ENCODE data around the gene TBX2.

The TBX2 gene

DNA sequence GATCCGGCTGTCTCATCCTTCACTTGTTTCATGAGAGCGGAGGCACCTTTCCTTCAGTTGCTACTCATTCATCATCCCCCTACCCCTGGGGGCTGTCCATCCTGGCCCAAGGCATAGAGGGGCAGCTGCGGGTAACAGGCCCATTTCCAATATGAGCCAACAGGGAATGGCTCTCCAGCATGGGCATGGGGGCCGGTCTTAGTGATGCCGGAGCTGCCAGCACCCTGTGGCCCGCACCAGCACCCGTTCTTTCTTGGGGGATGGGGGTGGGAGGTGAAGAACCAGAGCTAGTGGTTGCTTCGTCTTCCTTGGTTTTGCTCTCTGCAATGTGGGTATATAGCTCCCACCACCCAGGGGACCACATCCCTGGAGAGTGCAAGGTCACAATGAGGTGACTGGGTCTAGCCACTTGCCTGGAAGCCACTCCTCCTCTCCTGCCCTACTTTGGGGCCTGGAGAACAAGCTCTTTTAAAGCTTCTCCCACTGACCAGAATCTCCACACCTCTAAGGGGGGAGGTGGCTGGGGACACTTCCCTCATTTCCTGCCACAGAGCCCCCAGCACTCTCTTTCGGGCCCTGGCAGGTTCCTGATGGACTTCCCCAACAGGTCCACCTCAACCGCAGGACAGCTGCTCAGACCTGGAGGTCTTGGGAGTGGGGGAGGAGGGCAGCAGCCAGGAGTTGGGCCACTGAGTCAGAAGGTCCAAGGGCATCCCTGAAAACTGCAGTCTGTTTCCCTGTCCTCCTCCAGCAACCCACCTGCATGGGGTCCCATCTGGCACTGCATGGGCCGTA, 11.9 kb upstream of the TBX2 start:
- no peak for DNase-seq (ENCODE audit: low read depth, low spot score)

DNA sequence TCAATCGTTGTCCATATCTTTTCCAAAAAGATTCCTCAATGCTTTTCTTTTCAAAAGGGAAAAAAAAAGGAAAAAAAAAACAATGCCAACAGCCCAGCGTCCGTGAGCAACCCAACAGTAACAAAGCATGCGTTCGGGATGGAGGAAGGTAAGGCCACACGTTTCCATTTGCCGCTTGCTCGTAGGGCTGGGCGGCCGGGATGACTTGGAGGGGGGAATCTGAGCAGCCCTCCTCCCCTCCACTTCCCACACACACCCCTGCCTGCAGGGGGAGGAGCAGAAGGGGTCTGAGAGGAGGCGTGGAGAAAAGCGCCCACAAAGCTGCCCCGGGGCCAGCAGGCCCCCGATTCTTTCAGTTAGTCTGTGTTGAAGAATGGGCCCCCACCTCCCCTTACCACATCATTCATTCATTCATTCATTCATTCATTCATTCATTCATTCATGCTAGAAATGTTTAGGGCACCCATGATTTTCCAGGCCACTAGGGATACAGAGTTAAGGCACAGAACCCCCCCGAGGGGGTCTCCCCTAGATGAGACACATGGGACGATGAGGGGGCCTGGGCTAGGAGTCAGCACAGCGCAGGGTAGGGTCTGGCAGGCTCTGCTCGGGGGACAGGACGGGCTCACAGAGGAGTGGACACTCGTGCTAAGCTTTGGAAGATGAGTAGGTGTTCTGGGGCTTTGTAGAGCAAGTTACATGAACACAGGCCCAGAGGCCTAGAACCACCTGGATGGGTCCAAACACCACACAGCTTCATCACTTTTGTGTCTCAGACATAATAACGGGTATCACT, 10.9 kb upstream of the TBX2 start:
- DNase-seq (ENCODE audit: low read depth, low spot score) = no peak

DNA sequence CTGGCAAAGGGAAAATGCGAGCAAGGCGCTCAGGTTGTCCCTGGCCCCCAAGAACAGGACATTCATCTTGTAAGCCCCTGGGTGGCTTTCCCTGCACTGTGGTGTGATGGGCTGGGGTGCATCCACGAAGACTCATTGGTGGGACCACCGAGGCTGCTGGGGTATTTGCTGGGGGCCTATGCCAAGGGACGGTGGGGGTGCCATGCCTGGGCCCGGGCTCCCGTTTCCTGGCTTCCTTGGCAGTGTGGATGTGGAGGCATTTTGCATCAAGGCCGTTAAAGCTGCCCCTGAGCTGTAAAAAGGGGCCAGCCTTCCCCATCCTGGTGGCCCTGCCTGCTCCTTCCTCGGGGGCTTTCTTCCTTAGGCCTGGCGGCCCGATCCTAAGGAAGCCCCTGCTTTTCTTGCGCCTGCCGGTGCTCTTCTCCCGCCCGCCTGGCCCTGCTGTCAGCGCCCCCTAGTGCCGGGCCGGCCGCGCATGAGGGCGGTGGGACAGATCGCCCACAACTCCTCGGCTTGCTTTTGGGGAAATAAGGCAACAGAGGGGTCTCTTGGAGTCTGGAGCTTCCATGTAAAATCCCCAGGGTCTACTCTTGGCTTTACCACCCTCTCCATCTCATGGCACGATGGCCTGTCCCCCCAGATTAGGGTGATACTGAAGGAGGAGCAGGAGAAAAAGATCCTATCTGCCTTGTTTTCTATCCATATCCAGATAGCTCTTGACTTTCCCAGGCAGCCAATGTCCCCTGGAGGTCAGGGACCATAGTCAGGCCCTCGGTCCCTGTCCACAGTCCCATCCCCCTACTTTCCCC, 9.8 kb upstream of the TBX2 start:
- DNase-seq (ENCODE audit: low read depth, low spot score) = no peak

DNA sequence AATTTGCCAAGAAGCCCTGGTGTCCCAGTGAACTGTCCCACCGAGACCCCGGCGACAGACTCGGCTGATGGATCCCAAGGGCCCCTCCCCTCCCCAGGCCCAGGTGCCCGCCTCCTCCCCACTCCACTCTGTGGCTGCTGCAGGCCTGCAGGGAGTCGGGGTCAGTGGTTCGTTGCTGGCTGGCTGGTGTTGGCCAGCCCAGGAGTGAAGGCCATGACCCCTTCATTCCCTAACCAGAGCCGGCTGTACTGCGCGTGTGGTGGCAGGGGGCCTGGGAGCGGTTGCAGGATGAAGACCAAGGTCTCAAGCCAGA, 9.2 kb upstream of the TBX2 start:
- DNase-seq (ENCODE audit: low read depth, low spot score) = no peak

DNA sequence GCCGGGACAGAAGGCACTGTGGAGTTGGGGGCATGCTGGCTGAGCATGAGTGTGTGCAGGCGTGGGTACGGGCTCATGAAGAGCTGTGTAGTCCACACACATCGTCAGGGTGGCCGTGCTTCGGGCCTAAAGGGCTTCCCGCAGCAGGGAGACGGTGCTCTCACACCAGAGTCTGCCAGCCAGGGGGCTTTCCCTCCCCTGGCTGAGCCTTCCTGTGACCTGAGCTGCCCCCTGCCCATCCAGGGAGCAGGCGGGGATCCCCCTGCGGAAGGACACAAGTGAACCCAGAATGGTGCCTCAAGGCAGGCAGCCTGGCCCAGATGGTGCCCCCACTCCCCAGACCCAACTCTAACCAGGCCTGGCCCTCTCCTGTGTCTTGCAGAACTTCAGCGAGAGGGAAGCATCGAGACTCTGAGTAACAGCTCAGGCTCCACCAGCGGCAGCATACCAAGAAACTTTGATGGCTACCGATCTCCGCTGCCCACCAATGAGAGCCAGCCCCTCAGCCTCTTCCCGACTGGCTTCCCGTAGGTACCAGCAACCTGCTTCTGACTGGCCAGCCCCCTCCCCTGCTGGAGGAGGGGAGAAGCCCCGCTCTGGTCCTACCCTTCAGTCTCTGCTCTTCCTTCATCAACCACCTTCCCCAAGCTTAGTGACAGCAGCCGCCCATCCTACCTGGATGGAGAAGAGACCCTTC, 7.9 kb upstream of the TBX2 start:
- DNase-seq (ENCODE audit: low read depth, low spot score) = no peak

DNA sequence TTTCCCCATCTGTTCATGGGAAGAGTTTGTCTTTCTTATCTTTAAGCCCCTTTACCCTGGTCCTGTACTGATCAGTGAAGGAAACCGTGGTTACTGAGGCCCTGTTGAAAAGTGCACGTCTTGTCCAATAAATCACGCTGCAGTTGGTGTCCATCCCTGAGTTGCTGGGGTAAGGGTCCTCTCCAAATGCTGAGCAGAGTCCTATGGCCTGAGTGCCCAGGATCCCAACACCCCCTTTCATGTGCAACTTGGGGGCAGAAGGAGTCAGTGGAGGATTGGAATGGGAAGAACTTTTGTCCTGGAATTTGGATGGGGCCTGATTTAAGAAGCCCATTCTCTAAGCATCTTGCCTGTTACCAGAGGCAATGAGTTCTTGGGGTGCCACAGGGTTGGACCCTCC, 7.0 kb upstream of the TBX2 start:
- DNase-seq (ENCODE audit: low read depth, low spot score) = no peak

DNA sequence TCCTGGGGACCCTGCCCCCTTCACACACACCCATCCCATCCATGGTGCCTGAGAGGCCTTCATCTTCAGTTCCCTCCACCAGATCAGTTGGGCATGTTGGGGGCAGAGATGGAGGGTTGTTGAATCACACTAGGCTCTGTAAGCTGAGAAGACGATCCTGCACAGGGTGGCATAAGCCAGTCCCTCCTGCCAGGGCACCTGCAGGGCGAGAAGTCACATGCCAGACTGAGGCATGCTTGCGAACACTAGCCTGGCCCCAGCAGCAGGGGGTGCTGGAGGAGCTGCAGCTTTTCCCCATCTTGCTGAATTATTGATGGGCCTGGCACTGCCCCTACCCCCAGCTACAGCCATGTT, 6.1 kb upstream of the TBX2 start:
- DNase-seq (ENCODE audit: low read depth, low spot score) = no peak

DNA sequence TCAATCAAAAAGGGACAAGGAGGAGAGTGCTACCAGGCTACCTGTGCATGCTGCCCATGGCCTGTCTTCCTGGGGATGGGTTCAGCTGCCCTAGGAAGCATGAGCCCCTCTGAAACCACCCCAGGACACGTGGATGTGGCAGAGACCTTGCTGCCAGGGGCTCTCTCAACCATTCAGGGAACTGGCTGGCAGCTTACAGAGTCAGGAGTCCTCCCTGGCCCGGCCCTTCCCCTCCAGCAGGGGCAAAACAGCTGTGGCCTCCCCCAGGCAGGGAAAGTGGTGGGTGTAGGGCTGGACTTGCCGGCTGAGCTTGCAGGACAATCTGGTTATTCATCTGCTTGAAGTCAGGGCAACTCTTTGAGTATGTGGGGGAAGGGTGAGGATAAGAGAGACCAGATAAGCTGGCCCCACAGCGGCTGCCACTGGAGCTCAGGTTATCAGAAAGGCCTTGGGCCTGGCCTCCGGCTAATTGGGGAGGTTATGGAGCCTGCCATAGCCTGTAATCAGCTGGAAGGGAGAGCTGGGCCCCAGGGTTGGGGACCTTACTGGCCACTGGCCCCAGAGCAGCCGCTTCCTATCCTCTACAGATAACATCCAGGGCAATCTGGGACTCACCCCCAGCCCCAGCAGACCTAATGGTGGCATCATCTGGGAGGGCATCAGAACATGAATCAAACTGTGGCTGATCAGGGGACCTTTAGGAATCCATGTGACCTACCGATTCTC, 5.6 kb upstream of the TBX2 start:
- DNase-seq (ENCODE audit: low read depth, low spot score) = no peak

DNA sequence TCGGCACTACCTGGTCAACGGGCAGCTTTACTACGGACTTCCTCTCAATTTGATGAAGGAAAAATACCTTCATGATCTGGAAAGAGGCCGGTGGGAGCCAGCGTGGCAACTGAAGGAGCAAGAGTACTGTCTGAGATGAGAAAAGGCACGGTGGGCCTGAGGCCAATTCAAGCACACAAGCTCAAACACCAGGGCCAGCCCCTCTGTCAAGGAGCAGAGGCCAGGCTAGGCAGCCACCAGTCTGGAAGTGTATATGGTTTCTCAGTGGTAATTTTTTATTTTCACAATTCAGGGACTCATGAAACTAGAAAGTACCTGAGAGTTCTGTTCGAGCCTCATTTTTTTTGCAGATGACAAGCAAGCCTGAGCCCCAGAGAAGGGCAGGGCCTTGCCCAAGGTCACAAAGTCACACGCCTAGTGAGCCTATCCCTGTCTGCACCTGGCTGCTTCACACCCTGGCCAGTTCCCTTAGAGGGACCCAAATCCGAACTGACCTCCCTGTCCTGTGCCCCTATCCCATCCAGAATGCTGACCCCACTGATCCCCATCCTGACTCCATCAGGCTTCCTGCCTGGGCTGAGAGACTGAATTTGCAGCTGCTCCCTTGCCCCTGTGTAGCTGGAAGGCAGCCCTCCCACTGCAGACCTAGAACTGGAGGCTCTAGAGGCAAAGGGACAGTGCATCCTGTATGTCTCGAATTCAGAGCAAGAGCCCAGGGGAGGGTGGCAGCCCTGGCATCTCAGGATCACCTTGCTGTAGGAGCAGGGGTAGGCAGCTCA, 4.8 kb upstream of the TBX2 start:
- DNase-seq (ENCODE audit: low read depth, low spot score) = no peak

DNA sequence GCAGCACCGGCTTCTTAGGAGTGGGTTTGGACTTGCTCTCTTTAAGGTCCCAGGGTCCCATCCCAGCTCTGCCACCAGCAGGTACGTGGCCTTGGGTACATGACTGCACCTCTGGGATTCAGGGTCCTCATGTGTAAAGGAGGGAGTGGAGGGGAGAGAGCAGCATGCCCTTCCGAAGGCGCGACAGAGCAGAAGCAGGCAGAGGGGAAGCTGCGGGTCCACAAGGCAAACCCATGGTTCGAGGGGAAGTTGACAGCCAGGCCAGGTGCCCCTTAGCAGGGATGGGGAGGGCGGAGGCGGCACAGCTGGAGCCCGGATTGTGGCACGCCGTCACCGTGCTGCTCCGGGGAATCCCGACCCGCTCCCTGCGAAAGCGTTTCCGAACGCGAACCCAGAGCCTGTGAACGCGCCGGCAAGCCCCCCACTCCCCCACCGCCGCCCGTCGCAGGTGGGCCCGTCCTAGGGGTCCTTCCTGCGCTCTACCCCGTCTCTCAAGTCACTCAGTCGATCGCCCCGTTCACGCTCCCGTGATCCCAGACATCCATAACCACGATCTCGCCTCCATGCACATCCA, 4.1 kb upstream of the TBX2 start:
- DNase-seq (ENCODE audit: low read depth, low spot score) = no peak

DNA sequence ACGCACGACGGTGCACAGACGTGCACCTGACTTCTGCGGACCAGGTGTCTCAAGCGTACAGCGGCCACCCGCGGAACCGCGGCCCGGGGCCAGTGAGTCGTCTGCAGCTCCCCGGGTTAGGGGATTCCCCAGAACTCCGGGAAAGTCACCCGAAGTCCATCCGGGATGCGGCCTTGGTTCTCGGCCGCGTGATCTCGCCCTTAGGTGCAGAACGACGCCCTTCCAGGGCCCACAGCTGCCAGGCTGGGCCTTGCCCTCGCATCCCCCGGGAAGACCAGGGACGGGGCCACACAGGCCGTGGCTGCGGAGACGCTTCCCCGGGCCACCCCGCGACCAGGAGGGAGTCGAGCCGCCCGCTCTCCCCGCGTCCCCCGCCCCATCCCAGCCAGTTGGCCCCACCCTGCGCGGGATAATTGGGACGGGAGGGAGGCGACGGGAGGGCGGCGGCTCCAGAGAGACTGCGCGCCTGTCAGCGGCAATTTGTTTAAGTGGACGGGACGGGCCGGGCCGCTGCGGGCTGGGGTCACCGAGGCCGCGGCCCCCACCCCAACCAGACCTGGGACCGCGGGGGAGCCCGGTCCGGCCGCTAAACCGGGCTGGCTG, 3.6 kb upstream of the TBX2 start:
- no peak for DNase-seq (ENCODE audit: low read depth, low spot score)

DNA sequence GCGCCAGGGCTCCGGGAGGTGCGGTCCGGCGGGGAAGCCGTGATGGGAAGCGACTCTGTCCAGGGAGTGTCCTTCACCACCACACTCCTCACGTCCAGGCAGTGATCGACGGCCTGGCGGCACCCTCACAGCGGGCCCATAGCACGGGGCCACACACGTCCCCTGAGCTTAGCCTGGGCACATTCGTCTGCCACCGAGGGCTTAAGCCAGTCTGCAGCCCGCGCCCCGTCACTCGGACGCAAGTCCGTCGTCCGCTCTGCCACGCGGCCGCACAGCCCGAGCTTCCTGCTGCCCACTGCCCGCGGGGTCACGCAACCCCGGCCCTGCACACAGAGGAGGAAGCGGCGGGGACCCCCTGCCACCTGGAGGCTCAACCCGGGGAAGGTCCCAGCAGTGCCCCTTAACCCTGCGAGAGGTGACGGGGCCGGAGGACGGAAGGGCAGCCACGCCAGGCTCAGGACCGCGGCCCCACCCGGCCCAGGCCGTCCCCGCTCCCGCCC, 3.0 kb upstream of the TBX2 start:
- no peak for DNase-seq (ENCODE audit: low read depth, low spot score)

DNA sequence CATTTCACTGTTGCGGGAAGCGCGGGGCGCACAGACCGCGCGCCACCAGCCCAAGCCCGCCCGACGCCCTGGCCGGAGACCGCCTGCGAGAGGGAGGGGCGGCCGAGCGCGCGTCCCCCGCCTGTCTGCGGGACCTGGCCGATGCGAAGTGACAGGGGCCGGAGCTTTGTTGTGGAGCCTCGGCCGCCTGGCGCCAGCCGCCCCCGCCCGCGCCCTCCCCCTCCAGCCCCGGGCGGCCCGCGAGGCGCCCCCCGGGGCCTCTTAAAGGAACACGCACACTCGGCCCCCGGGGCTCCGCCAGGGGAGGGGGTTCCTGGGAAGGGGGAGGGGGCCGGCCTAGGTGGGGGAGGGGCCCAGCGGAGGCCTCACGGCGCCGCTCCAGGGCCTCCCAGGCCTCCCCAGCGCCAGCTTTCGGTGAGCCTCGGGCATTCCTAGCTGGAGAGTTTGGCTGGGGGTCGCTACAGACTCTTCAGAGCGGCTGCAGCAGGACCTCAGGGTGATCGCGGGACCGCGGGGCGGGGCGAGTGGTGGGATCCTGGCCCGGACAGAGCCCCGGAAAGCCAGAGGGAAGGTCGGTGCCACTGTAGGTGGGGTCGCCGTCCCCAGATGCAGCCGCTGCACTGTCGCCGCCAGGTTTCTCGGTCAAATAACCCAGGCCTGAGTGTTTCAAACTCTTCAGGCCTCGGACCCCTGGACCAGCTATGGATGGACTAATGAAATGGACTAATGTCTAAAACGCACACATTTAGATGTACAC, 2.4 kb upstream of the TBX2 start:
- no peak for DNase-seq (ENCODE audit: low read depth, low spot score)

DNA sequence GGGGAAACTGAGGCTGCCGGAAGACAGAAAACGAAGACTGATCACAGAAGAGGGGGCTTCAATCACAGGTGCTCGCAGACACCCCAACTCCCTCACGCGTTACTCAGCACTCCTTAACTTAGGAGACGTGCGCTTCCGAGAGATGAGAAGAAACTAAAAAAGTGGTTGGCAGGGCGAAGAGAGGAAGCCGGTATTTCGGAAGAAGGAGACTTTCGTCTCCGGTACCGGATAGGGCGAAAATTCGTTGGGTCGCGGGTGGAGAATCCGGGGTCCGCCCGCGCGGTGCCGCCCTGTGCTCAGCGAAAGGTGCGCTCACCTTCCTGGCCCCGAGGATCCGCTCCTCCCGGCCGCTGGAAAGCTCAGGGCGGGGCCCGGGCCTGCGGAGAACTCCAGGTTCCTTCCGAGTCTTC, 917 bp upstream of the TBX2 start:
- no peak for DNase-seq (ENCODE audit: low read depth, low spot score)

DNA sequence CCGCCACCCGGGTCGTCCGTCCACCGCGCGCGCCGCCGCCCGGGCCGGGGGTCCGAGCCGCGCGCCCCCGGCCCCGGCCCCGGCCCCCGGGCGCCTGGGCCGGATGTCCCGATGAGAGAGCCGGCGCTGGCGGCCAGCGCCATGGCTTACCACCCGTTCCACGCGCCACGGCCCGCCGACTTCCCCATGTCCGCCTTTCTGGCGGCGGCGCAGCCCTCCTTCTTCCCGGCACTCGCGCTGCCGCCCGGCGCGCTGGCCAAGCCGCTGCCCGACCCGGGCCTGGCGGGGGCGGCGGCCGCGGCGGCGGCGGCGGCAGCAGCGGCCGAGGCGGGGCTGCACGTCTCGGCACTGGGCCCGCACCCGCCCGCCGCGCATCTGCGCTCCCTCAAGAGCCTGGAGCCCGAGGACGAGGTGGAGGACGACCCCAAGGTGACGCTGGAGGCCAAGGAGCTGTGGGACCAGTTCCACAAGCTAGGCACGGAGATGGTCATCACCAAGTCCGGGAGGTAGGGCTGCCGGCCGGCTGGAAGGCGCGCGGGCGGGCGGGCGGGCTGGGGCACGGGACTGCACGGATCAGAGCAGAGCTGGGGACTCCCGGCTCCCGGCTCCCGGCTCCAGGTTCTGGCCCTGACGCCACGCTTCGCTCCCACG, 548 bp downstream of the TBX2 start:
- DNase-seq (ENCODE audit: low read depth, low spot score) = no peak

DNA sequence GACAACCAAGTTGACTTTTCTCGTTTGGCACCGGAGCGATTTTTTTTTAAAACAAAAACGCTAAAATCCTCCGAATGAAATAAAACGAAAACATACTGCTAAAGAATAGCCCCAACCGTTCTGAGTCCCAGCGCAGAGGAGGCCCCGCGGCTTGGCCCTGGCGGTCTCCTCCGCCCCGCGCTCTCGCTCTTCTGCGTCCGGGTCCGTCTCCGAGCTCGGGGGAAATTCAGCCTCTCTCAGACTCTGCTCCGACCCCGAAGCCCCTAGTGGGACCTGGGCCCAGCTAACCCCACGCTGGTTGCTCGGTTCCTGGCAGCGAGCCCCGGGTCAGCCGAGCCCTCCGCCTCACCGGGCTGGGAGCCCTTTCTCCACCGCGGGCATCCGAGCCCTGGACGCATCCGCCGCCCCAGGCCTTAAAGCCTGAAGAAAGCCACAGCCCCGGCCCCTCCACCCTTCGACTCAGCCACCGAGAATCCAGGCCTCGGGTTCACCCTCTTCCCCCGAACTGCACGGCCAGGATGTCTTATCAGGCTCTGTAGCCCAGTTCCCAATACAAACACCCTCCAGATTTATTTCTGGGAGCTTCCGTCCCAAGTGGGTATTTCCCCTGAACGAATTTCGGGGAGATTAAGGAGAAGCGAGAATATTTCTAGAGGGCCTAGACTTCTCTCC, 1.2 kb downstream of the TBX2 start:
- DNase-seq (ENCODE audit: low read depth, low spot score) = no peak

DNA sequence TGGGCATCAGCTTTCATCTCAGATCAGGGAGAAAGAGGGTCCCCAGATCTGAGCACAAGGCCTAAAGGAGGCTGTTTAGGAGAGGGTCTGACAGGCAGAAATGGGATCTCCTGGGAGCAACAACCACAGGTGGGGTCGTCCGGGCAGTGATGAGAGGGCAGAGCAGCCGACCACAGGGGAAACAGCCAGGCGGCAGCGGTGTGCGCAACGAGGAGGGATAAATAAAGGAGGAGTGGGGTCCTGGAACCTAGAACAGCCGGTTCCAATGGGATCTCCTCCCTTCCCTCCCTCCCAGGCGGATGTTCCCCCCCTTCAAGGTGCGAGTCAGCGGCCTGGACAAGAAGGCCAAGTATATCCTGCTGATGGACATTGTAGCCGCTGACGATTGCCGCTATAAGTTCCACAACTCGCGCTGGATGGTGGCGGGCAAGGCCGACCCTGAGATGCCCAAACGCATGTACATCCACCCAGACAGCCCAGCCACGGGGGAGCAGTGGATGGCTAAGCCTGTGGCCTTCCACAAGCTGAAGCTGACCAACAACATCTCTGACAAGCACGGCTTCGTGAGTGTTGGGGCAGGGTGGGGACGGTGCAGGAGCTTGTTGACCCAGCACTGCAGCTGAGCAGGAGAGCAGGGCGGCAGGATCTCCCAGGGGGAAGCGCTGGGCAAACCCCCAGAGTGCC, 1.9 kb downstream of the TBX2 start:
- no peak for DNase-seq (ENCODE audit: low read depth, low spot score)
